ENCODE measurements around the gene GNA15.

- TF ChIP-seq ZNF112 (tag by site-specific recombination; IDR thresholded peaks at IDR 0.05) (no peak), CTCF (tag by site-specific recombination; IDR thresholded peaks at IDR 0.05) (no peak)
Measured at GRCh38 chr19:3213159-3213558, 77.3 kb downstream of the GNA15 start.
